Measurements from ENCODE around the gene ACTMAP.
"Not testable (repeated sequence)": the region's sequence is repeated elsewhere in the genome, so short reads cannot be mapped to it uniquely, and the experiment has no call there.

The ACTMAP gene

DNA sequence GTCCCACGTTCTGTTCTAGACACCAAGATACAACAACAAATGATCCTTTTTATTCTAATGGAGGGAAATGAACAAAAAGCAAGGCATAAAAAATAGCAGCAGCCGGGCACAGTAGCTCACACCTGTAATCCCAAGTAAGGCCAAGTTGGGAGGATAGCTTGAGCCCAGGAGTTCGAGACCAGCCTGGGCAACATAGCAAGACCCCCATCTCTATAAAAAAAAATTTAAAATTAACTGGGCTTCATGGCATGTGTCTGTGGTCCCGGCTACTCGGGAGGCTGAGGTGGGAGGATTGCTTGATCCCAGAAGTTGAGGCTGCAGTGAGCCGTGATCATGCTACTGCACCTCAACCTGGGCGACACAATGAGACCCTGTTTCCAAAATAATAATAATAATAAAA lies 26.1 kb upstream of the ACTMAP start:
- DNase-seq (ENCODE audit: low read depth in 2 of 2) = no peak

DNA sequence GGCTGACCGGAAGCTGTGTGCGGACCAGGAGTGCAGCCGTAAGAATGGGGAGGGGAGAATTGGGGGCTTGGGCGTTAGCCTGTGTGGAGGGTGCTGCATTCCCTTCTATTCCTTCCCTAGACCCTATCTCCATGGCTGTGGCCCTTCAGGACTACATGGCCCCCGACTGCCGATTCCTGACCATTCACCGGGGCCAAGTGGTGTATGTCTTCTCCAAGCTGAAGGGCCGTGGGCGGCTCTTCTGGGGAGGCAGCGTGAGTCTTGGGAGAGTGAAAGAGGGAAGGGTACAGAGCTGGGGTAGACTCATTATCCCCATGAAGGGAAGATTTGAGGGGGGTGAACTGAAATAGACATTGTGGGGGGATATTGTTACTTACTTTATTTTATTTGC lies 25.4 kb upstream of the ACTMAP start:
- DNase-seq (ENCODE audit: low read depth in 2 of 2) = no peak

DNA sequence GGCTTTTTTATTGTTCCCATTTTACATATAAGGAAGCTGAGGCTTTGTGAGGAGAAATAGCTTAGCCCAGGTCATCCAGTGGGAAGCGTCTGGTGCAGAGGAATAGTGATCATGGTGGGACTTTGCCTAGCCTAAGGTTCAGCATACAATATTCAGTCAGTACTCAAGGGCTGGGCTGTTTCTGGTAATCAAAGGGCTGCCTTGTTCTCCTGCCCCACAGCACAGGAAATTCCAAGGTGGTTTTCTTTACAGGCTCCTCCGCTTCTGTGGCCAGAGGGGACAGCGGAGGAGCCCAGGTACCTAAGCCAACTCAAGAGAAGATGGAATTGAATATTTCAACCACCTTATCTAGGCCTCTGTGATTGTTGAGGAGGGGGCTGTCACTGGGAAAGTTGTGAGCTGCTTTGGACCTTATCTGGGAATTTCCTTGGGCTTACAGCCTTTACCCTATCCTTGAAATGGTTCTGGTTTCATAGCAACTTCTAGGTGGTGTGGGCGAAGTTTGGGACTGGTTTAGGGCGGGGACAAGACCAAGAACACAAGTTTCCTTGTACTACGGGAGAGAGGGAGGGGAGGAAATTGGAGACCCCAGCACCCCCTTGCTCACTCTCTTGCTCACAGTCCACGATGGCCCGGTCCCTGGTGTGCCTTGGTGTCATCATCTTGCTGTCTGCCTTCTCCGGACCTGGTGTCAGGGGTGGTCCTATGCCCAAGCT lies 24.8 kb upstream of the ACTMAP start, which contains the start of gene MIA:
Gene MIA (plus strand): TSS at position 606 of the 716 bp plus-strand sequence. CDS start 22 bp downstream, at position 628.
- DNase-seq (ENCODE audit: low read depth in 2 of 2) = no peak

- not testable (repeated sequence) for DNase-seq (ENCODE audit: low read depth in 2 of 2)
Measured at GRCh38 chr19:40771101-40771862, 21.0 kb upstream of the ACTMAP start.

DNA sequence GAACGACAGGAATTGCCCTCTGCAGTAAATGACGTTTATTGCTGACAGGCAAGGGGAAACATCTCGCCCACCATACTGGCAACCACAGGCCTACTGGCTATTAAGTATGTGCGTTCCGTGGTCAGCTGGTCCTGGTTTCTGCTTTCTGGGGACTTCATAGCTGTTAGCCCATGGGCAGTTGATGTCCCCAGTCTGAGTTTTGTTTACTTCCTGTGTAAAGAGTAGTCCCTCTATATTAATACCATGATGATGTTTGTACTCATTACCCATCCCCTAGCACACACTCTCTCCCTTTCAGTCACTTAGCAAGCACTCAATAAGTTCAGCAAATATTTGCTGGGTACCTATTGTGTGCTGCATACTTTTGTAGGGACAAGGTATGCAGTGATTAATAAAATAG lies 18.6 kb upstream of the ACTMAP start:
- DNase-seq (ENCODE audit: low read depth in 2 of 2) = no peak

DNA sequence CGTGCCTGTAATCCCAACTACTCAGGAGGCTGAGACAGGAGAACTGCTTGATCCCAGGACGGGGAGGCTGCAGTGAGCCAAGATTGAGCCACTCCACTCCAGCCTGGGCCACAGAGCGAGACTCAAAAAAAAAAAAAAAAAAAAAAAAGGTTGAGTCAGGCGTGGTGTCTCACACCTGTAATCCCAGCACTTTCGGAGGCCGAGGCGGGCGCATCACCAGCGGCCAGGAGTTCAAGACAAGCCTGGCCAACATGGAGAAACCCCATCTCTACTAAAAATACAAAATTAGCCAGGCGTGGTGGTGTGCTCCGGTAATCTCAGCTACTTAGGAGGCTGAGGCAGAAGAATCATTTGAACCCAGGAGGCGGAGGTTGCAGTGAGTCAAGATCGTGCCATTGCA lies 16.1 kb upstream of the ACTMAP start:
- not testable (repeated sequence) for DNase-seq (ENCODE audit: low read depth in 2 of 2)

GRCh38 chr19:40763963-40764362 lies 13.7 kb upstream of the ACTMAP start:
- peak in 1 of 2 donors; percentile 43 for DNase-seq (ENCODE audit: low read depth in 2 of 2)

DNA sequence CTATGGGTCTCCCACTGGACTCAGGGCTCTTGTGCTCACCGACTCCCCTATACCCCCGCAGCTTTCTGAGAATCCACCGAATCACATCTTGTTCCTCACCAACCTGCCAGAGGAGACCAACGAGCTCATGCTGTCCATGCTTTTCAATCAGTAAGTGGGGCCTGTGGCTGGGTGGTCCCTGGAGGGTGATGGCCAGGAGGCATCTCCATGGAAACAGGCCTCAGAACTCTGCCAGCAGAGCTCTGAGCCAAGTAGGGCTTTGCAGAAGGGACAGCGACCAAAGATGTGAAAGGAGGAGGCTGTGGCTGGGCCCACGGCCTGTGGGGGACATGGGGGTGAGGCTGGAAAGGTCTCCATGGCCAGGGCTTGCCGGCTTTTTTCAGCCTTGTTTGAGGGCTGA lies 13.2 kb upstream of the ACTMAP start:
- DNase-seq (ENCODE audit: low read depth in 2 of 2) = no peak

- no peak for DNase-seq (ENCODE audit: low read depth in 2 of 2)
Measured at GRCh38 chr19:40762754-40763470, 12.6 kb upstream of the ACTMAP start.

- DNase-seq (ENCODE audit: low read depth in 2 of 2) = no peak
Measured at GRCh38 chr19:40759352-40759751, 9.1 kb upstream of the ACTMAP start.

GRCh38 chr19:40758491-40758890 lies 8.2 kb upstream of the ACTMAP start:
- no peak for DNase-seq (ENCODE audit: low read depth in 2 of 2)

- DNase-seq (ENCODE audit: low read depth in 2 of 2) = peak; percentile 30 to 60
Measured at GRCh38 chr19:40756502-40757110, 6.3 kb upstream of the ACTMAP start.

DNA sequence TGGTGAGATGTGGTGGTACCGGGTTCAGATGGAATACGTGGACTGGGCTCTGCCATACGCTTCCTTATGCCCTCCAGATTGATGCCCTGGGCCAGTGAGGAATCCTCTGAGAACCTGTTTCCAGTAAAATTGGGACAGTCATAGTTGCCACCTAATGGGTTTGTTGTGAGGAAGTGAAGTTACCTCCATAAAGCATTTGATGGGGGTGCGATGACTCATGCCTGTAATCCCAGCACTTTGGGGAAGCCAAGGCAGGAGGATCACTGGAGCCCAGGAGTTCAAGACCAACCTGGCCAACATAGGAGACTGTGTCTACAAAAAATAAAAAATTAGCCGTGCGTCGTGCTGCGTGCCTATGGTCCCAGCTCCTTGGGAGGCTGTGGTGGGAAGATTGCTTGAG lies 5.5 kb upstream of the ACTMAP start:
- no peak for DNase-seq (ENCODE audit: low read depth in 2 of 2)

GRCh38 chr19:40755248-40755624 lies 5.0 kb upstream of the ACTMAP start:
- DNase-seq (ENCODE audit: low read depth in 2 of 2) = no peak

DNA sequence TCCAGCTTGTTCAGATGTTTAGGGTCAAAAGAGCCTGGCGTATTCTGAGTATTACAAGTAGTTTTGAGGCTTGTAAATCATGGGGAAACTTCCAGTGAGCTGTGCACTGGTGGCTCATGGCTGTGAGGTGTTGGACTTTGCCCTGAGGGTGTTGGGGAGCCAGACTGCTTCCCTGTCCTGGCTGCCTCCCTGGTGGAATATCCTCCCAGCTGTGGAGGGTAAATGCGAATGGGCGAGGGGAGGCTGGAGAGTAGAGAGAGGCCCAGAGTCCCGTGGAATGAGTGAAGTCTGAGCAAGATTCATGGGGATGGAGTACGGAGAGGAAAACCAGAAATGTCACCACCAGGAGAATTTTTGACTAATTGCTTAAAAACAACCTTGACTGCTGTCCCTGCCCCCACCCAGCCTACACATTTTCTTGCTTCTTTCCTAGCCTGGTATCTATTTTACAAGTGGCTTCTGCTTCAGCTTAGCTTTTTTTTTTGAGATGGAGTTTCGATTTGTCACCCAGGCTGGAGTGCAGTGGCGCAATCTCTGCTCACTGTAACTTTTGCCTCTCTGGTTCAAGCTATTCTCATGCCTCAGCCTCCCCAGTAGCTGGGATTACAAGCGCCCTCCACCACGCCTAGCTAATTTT lies 4.5 kb upstream of the ACTMAP start:
- peak; percentile 42 to 58 for DNase-seq (ENCODE audit: low read depth in 2 of 2)

DNA sequence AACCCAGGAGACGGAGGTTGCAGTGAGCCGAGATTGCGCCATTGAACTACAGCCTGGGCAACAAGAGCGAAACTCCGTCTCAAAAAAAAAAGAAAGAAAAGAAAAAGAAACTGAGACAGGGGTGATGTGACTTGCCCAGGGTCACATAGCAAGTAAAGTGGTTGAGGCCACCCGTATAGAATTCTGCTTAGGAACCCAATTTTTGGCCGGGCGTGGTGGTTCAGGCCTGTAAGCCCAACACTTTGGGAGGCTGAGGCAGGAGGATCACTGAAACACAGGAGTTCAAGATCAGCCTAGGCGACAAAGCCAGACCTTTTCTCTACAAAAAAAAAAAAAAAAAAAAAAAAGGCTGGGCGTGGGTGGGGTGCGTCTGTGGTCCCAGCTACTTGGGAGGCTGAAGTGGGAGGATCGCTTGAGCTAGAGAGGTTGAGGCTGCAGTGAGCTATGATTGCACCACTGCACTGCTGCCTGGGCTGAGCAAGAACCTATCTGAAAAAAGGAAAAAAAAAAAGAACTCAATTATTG lies 2.0 kb upstream of the ACTMAP start:
- no peak for DNase-seq (ENCODE audit: low read depth in 2 of 2)

DNA sequence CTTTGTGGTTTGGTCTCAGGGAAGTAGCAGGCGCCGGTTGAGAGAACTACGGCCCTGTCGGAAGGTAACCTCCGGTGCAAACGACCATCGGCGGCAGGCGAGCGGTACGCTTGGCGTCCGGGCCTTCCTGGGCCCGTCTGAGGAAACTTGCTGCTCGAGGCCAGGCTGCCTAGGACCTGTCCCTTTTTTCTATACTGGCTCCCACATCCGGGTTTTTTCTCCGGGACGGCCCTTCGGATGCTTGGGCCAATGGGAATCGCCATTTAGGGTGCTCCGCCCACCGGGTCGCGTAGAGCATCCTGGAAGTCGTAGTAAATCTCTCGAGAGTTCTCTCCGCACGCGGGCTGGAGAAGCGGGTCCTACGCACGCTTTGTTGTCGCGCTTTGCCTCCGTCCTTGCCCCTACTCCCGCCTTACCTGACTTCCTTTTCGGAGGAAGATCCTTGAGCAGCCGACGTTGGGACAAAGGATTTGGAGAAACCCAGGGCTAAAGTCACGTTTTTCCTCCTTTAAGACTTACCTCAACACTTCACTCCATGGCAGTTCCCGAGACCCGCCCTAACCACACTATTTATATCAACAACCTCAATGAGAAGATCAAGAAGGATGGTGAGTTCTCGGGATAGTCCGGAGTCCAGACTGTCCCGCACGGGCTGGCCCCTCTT lies 729 bp upstream of the ACTMAP start, which contains the start of gene SNRPA:
Gene SNRPA (plus strand): TSS at position 330 of the 664 bp plus-strand sequence. CDS start 206 bp downstream, at position 536.
- peak; percentile 92 to 93 for DNase-seq (ENCODE audit: low read depth in 2 of 2)

- no peak for DNase-seq (ENCODE audit: low read depth in 2 of 2)
Measured at GRCh38 chr19:40747536-40747935, 2.7 kb downstream of the ACTMAP start.

DNA sequence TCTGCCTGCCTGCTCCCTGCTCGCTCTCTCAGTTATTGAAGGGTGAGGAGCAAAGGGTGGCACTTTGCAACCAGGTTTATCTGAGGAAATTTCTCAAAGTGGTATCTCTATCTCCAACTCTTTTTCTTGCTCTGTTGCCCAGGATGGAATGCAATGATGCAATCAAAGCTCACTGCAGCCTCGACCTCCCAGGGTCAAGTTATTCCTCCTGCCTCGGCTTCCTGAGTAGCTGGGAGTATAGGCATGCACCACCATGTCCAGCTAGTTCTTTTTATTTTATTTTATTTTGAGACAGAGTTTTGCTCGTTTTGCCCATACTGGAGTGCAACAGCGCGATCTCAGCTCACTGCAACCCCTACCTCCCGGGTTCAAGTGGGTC lies 4.9 kb downstream of the ACTMAP start:
- no peak for DNase-seq (ENCODE audit: low read depth in 2 of 2)

DNA sequence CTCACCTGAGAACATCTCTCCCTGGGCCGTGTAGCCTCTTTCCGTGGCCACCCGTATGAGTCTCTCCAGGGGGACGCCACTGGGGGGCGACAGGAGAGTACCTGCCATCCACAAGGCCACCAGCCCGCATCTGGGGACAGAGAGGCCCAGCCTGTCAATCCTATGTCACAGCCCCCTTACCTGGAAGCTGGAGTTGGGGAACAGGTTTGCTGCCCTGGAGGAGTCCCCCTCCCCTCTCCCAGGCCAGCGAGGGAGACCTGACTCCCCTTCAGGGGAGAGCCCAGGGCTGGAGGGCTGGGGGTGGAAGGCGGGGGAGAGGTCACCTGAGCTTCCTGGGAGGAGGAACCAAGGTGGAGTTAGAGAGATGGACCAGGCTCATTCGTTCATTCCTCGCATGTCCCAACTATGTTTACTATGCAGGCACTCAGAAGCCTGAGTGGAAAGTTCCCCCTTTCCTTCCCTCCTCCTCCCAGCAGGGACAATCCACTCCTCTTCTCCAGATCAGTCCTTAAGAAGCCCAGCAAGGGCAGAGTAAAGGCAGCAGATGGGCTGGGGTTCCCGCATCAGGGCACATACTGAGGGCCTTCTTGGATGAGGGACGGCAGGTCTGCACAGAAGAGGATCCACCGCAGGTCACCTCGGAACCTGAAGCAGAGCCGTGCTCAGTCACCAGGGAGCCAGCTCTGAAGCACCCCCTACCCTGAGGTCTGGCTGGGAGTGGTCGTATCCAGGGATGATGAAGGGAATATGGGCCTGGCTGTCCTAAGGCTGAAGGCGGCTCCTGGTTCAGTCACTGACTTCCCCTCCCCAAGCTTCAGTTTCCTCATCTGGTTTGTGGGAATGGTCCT lies 5.5 kb downstream of the ACTMAP start:
- no peak for DNase-seq (ENCODE audit: low read depth in 2 of 2)
